ENCODE data around the gene ADAMTSL5.
"Not testable (repeated sequence)": the region's sequence is repeated elsewhere in the genome, so short reads cannot be mapped to it uniquely, and the experiment has no call there.

The ADAMTSL5 gene

GRCh38 chr19:1487576-1488281 is 25.1 kb downstream of the ADAMTSL5 start:
- H3K27me3 Mint-ChIP-seq (ENCODE audit: low read depth): peaks cover 16% of the 10 kb centered on the region
- no peaks in the 10 kb centered on the region for H3K36me3 Mint-ChIP-seq (ENCODE audit: low read depth)
- H3K4me3 Mint-ChIP-seq: no peak overlapping the region
- H3K9me3 Mint-ChIP-seq: no peaks in the 10 kb centered on the region
- no peak overlapping the region for H3K27ac Mint-ChIP-seq
- peaks cover 5% of the 10 kb centered on the region for H3K4me1 Mint-ChIP-seq (ENCODE audit: low read depth)

- no peaks in the 10 kb centered on the region for H3K9me3 Mint-ChIP-seq
- H3K36me3 Mint-ChIP-seq (ENCODE audit: low read depth): no peaks in the 10 kb centered on the region
- no peak overlapping the region for H3K27ac Mint-ChIP-seq
- peaks cover 5% of the 10 kb centered on the region for H3K4me1 Mint-ChIP-seq (ENCODE audit: low read depth)
- H3K4me3 Mint-ChIP-seq: no peak overlapping the region
- H3K27me3 Mint-ChIP-seq (ENCODE audit: low read depth): peaks cover 9% of the 10 kb centered on the region
These were observed 25.9 kb downstream of the ADAMTSL5 start for GRCh38 chr19:1486720-1487575.

GRCh38 chr19:1483979-1484428 is 28.8 kb downstream of the ADAMTSL5 start:
- no peaks in the 10 kb centered on the region for H3K9me3 Mint-ChIP-seq
- H3K4me3 Mint-ChIP-seq: no peak overlapping the region
- peaks cover 6% of the 10 kb centered on the region for H3K4me1 Mint-ChIP-seq (ENCODE audit: low read depth)

DNA sequence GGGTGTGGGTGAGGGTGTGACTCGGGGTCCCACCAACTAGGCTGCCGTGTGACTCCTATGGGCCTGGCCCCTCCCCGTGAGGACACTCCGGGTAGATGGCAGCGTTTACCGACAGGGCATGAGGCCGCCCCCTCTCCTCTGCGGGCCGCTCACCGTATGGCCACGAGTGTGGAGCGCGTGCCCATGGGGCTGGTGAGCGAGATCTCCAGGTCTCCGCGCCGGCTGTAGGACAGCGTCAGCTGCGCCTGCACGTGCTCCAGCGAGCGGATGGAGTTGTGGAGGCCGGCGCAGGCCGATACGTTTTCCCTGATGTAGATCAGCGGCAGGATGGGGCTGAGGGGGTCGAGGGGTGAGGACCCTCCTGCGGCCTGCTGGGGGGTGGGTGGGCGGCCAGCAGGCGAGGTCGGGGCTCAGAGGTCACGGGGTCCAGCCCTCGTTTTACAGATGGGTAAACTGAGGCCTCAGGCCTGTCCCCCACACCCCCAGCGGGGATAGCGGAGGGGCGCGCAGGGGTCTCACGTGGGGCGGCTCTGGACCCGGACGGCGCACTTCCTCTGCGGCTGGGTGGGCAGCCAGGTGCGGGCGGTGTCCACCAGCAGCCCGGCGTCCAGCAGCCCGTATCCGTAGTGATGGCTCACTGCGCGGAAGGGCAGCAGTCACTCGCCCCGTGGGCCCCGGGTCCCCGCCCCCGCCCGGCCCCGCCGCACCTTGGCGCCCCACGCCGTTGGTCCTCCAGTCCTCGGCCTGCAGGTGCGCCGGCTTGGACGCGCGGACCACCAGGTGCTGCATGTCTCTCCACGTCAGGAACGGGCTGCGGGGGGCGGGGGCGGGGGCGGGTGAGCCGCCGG is 29.5 kb downstream of the ADAMTSL5 start:
- no peak overlapping the region for H3K27ac Mint-ChIP-seq
- no peak overlapping the region for H3K4me3 Mint-ChIP-seq
- peaks cover 7% of the 10 kb centered on the region for H3K4me1 Mint-ChIP-seq (ENCODE audit: low read depth)
- no peaks in the 10 kb centered on the region for H3K9me3 Mint-ChIP-seq
- no peaks in the 10 kb centered on the region for H3K27me3 Mint-ChIP-seq (ENCODE audit: low read depth)
- H3K36me3 Mint-ChIP-seq (ENCODE audit: low read depth): peaks cover 3% of the 10 kb centered on the region

More at GRCh38 chr19:1483979-1484428, 28.8 kb downstream of the ADAMTSL5 start:
- Mint-ChIP-seq H3K36me3 (ENCODE audit: low read depth) (peaks cover 2% of the 10 kb centered on the region), H3K27ac (no peak overlapping the region), H3K27me3 (ENCODE audit: low read depth) (no peaks in the 10 kb centered on the region)

- H3K36me3 Mint-ChIP-seq (ENCODE audit: low read depth): peaks cover 3% of the 10 kb centered on the region
- no peaks in the 10 kb centered on the region for H3K27me3 Mint-ChIP-seq (ENCODE audit: low read depth)
- peaks cover 7% of the 10 kb centered on the region for H3K4me1 Mint-ChIP-seq (ENCODE audit: low read depth)
- no peaks in the 10 kb centered on the region for H3K9me3 Mint-ChIP-seq
- no peak overlapping the region for H3K27ac Mint-ChIP-seq
- H3K4me3 Mint-ChIP-seq: no peak overlapping the region
These were observed 30.3 kb downstream of the ADAMTSL5 start for GRCh38 chr19:1482361-1483130.

GRCh38 chr19:1481893-1482360 is 30.9 kb downstream of the ADAMTSL5 start:
- peaks cover 3% of the 10 kb centered on the region for H3K36me3 Mint-ChIP-seq (ENCODE audit: low read depth)
- H3K27ac Mint-ChIP-seq: no peak overlapping the region
- H3K4me1 Mint-ChIP-seq (ENCODE audit: low read depth): peaks cover 12% of the 10 kb centered on the region
- no peaks in the 10 kb centered on the region for H3K9me3 Mint-ChIP-seq
- no peak overlapping the region for H3K4me3 Mint-ChIP-seq
- H3K27me3 Mint-ChIP-seq (ENCODE audit: low read depth): no peaks in the 10 kb centered on the region

- Mint-ChIP-seq H3K9me3 (no peaks in the 10 kb centered on the region), H3K27me3 (ENCODE audit: low read depth) (no peaks in the 10 kb centered on the region), H3K4me3 (no peak overlapping the region), H3K36me3 (ENCODE audit: low read depth) (peaks cover 3% of the 10 kb centered on the region), H3K4me1 (ENCODE audit: low read depth) (peaks cover 12% of the 10 kb centered on the region), H3K27ac (no peak overlapping the region)
These were observed 31.5 kb downstream of the ADAMTSL5 start for GRCh38 chr19:1481224-1481892.

DNA sequence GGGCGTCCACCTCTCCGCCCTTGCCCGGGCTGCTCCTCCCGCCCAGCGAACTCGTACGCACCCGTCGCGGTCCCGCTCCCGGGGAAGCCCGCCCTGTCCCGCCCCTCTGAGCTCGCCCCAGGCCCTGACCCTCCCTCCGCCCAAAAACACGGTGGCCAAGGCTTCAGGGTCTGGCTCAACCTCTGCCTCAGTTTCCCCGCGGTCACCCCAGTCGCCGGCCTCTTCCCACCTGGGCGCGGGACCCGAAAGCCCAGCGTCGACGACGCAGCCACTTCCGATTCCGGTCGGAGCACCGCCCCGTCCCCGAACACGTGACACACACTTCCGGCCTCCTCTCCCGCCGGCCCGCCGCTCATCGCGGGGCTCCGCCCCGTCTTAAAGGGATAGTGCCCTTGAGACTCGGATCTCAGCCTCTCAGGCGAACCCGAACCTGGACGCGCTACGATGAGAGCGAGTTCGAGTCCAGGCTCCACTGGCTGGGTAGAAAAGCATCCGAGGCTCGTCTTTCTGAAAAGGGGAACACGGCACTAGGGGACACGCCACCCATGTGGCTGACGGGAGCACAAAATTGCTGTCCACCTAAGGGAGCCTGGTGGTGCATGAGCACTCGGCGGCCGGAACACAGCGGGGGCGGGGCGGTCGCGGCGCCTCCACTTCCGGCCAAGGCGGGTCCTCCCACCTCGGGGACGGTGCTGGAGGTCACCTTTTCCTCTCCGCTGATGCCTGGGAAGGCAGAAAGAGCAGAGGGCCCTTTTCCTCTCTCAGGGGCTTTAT is 33.7 kb downstream of the ADAMTSL5 start, which contains the start of gene C19orf25:
Gene C19orf25 (minus strand): TSS at position 282 of the 774 bp plus-strand sequence. CDS start 312 bp downstream, outside the sequence.
- H3K27ac Mint-ChIP-seq: peak within 1 kb of the TSS; percentile 96
- H3K9me3 Mint-ChIP-seq: no peaks in the 10 kb centered on the region
- peaks cover 3% of the 10 kb centered on the region for H3K36me3 Mint-ChIP-seq (ENCODE audit: low read depth)
- peaks cover 12% of the 10 kb centered on the region for H3K4me1 Mint-ChIP-seq (ENCODE audit: low read depth)
- no peaks in the 10 kb centered on the region for H3K27me3 Mint-ChIP-seq (ENCODE audit: low read depth)
- peak within 1 kb of the TSS; percentile 98 for H3K4me3 Mint-ChIP-seq

GRCh38 chr19:1477056-1477455 is 35.8 kb downstream of the ADAMTSL5 start:
- H3K4me3 Mint-ChIP-seq; H3K36me3 Mint-ChIP-seq (ENCODE audit: low read depth); H3K9me3 Mint-ChIP-seq; H3K27me3 Mint-ChIP-seq (ENCODE audit: low read depth); H3K27ac Mint-ChIP-seq: not testable (repeated sequence)
- H3K4me1 Mint-ChIP-seq (ENCODE audit: low read depth): peaks cover 12% of the 10 kb centered on the region

DNA sequence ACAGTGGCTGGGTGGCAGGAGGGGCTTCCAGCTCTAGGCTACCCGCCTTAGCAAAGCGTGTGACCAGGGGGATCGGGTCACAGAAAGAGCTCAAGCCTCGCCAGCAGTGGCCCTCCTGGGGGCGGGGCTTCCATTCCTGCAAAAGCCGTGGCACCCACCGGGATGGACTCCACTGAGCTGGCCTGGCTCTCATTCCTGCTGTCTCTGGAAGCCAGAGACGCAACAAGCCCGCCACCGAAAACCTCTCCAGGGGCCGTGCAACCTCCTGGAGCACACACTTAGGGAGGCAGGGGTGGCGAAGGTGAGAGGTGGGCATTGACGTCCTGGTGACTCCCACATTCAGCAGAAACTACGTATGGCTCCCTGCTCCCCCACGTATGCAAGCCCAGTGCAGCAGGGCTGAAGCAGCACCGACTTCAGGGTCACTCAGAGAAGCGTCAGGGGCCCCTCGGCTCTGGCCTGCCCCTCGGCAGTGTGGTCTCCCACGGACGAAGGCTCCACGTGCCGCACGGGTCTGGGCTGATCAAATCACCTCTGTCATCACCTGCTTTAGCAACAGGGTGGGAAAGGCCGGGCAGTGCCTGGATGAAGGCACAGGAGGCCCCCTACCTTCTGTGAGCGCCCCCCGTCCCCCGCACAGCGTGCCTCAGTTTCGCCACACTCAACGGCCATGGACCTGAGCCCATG is 36.9 kb downstream of the ADAMTSL5 start:
- Mint-ChIP-seq H3K27me3 (ENCODE audit: low read depth) (peaks cover 8% of the 10 kb centered on the region), H3K4me1 (ENCODE audit: low read depth) (peaks cover 13% of the 10 kb centered on the region), H3K4me3 (no peak overlapping the region), H3K9me3 (no peaks in the 10 kb centered on the region), H3K27ac (no peak overlapping the region), H3K36me3 (ENCODE audit: low read depth) (peaks cover 5% of the 10 kb centered on the region)

DNA sequence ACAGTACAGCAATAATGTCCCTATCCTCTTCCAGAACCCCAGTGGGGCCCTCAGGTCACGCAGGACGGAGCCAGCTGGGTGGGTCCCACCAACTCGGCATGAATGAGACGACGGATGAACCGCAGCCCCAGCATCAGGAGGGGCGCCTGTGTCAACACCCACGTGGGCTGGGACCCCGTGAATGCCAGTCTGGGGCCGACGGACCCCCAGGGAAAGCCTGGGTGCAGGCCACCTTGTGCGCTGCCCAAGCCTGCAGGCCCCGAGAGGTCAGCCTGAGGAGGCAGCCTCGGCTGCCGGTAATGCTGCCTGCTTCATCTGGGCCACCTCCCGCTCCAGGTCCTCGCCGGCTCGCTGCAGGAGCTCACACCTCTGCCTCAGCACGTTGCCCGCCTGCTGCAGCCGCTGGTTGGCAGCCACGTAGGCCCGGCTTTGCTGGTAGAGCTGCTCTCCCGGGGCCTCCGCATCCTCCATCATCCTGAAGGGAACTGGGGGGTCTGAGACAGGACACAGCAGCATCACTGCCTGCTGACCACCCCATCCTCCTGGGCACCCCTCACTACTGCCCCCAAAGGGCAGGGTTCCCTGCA is 38.0 kb downstream of the ADAMTSL5 start:
- H3K27me3 Mint-ChIP-seq (ENCODE audit: low read depth): peaks cover 8% of the 10 kb centered on the region
- peaks cover 5% of the 10 kb centered on the region for H3K36me3 Mint-ChIP-seq (ENCODE audit: low read depth)
- H3K27ac Mint-ChIP-seq: no peak overlapping the region
- no peak overlapping the region for H3K4me3 Mint-ChIP-seq
- no peaks in the 10 kb centered on the region for H3K9me3 Mint-ChIP-seq
- peaks cover 10% of the 10 kb centered on the region for H3K4me1 Mint-ChIP-seq (ENCODE audit: low read depth)

Measured in T-helper 1 cell treated with Interleukin-12 subunit alpha and Interleukin-12 subunit beta and Interleukin-4 antibody, amounts not matched to agents 30 μg/mL and 1 μg/mL, for 36 hours (primary cell).